GM23338 (cell line): ENCODE measurements around the gene PHACTR1. TPM values are rescaled to one million over a fixed set of nuclear protein-coding genes. Genes with fewer than 3 reads are reported as not detected.

ENCODE experiments used
- ATAC-seq: fragments of 200-7000 bp; cut with Tn5 transposase; 3 replicates; pipeline ENCODE4 v1.9.1; 2020
- DNase-seq: peaks from one replicate; pipeline ENCODE4 v3.0.0-alpha.2; 2015; ENCODE audit warnings: low spot score
- H2AFZ ChIP-seq: fragments of 200-600 bp; sonication (generic); 2 replicates; pipeline ENCODE4 v1.8.0; 2016; ENCODE audit warnings: antibody characterized with exemption, mild to moderate bottlenecking, moderate library complexity
- H3F3A ChIP-seq: fragments of 200-600 bp; sonication (generic); replicated peaks from 2 replicates; pipeline ENCODE4 v1.8.0; 2017; ENCODE audit warnings: antibody characterized with exemption, mixed run types, low read depth
- H3K27ac ChIP-seq: fragments of 200-600 bp; sonication (generic); 2 replicates; pipeline ENCODE4 v1.6.1; 2016; ENCODE audit warnings: low read depth
- H3K27me3 ChIP-seq: fragments of 200-600 bp; sonication (generic); 2 replicates; pipeline ENCODE4 v1.8.0; 2016; ENCODE audit warnings: mild to moderate bottlenecking, mixed run types, moderate library complexity; ENCODE audit not compliant: insufficient read depth
- H3K36me3 ChIP-seq: fragments of 200-600 bp; sonication (generic); 2 replicates; pipeline ENCODE4 v1.8.0; 2016; ENCODE audit warnings: mild to moderate bottlenecking; ENCODE audit not compliant: insufficient read depth
- H3K4me1 ChIP-seq: fragments of 200-600 bp; sonication (generic); 2 replicates; pipeline ENCODE4 v1.8.0; 2016; ENCODE audit warnings: mild to moderate bottlenecking, moderate library complexity; ENCODE audit not compliant: insufficient read depth
- H3K4me2 ChIP-seq: fragments of 200-600 bp; sonication (generic); 2 replicates; pipeline ENCODE4 v1.7.1; 2017; ENCODE audit warnings: mixed run types
- H3K4me3 ChIP-seq: fragments of 200-600 bp; sonication (generic); 2 replicates; pipeline ENCODE4 v1.6.1; 2016; ENCODE audit warnings: mixed run types
- H3K79me2 ChIP-seq: fragments of 200-600 bp; sonication (generic); replicated peaks from 2 replicates; pipeline ENCODE4 v1.8.0; 2017; ENCODE audit warnings: mild to moderate bottlenecking; ENCODE audit not compliant: insufficient read depth
- H3K9me2 ChIP-seq: fragments of 200-600 bp; sonication (generic); 2 replicates; pipeline ENCODE4 v1.8.0; 2017; ENCODE audit not compliant: insufficient read depth
- H4K20me1 ChIP-seq: fragments of 200-600 bp; sonication (generic); replicated peaks from 2 replicates; pipeline ENCODE4 v1.8.0; 2017; ENCODE audit warnings: mild to moderate bottlenecking; ENCODE audit not compliant: insufficient read depth
- H3K27ac Mint-ChIP-seq: 2 replicates; pipeline ENCODE4 v1.8.0; 2020; ENCODE audit warnings: inconsistent platforms, mild to moderate bottlenecking, moderate library complexity, mixed read lengths
- H3K27me3 Mint-ChIP-seq: 3 replicates; pipeline ENCODE4 v1.8.0; 2022; ENCODE audit warnings: low read depth, mild to moderate bottlenecking, moderate library complexity, mixed read lengths, inconsistent platforms; ENCODE audit not compliant: insufficient read depth, poor library complexity
- H3K36me3 Mint-ChIP-seq: 3 replicates; pipeline ENCODE4 v1.8.0; 2021; ENCODE audit warnings: low read depth, mild to moderate bottlenecking, inconsistent platforms, moderate library complexity, mixed read lengths
- H3K4me1 Mint-ChIP-seq: 3 replicates; pipeline ENCODE4 v1.8.0; 2020; ENCODE audit warnings: mild to moderate bottlenecking, inconsistent platforms, mixed read lengths
- H3K4me3 Mint-ChIP-seq: 3 replicates; pipeline ENCODE4 v1.8.0; 2021; ENCODE audit warnings: moderate library complexity, mild to moderate bottlenecking, inconsistent platforms, mixed read lengths
- H3K9me3 Mint-ChIP-seq: 3 replicates; pipeline ENCODE4 v1.8.0; 2020; ENCODE audit warnings: moderate library complexity, mild to moderate bottlenecking, inconsistent platforms, mixed read lengths
- CREB1 ChIP-seq: fragments of 250-450 bp; sonication (Bioruptor Pico); IDR thresholded peaks from 2 replicates; pipeline ENCODE4 v1.5.0; 2020; ENCODE audit warnings: low read depth, mild to moderate bottlenecking, moderate library complexity
- ETS1 ChIP-seq: IDR thresholded peaks from 2 replicates; pipeline ENCODE4 v1.6.1; 2016; ENCODE audit warnings: antibody characterized with exemption
- EZH2 ChIP-seq: fragments of 200-600 bp; sonication (generic); IDR thresholded peaks from one replicate; pipeline ENCODE4 v1.8.0; 2017; ENCODE audit warnings: antibody characterized with exemption, mild to moderate bottlenecking, low read depth; ENCODE audit not compliant: unreplicated experiment
- EZH2phosphoT487 ChIP-seq: fragments of 200-600 bp; sonication (generic); IDR thresholded peaks from one replicate; pipeline ENCODE4 v1.8.1; 2018; ENCODE audit warnings: antibody characterized with exemption; ENCODE audit not compliant: unreplicated experiment
- JUNB ChIP-seq: IDR thresholded peaks from one replicate; pipeline ENCODE4 v1.6.1; 2016; ENCODE audit warnings: antibody characterized with exemption; ENCODE audit not compliant: unreplicated experiment
- NANOG ChIP-seq: IDR thresholded peaks from 2 replicates; pipeline ENCODE4 v1.6.1; 2016; ENCODE audit warnings: antibody characterized with exemption, borderline replicate concordance
- POLR2AphosphoS5 ChIP-seq: IDR thresholded peaks from 2 replicates; pipeline ENCODE4 v1.6.1; 2016; ENCODE audit warnings: antibody characterized with exemption, low read depth
- REST ChIP-seq: IDR thresholded peaks from one replicate; pipeline ENCODE4 v1.6.1; 2018; ENCODE audit warnings: antibody characterized with exemption; ENCODE audit not compliant: unreplicated experiment
- STAT1 ChIP-seq: IDR thresholded peaks from one replicate; pipeline ENCODE4 v1.6.1; 2016; ENCODE audit warnings: antibody characterized with exemption; ENCODE audit not compliant: unreplicated experiment
- ZNF114 ChIP-seq: fragments of 250-450 bp; sonication (Bioruptor Pico); IDR thresholded peaks from 2 replicates; pipeline ENCODE4 v1.5.0; 2020; ENCODE audit warnings: mild to moderate bottlenecking, moderate library complexity
- ZNF331 ChIP-seq: fragments of 250-450 bp; sonication (Bioruptor Pico); IDR thresholded peaks from 2 replicates; pipeline ENCODE4 v1.5.0; 2020; ENCODE audit warnings: low read depth, mild to moderate bottlenecking, moderate library complexity
- ZNF462 ChIP-seq: fragments of 250-450 bp; sonication (Bioruptor Pico); IDR thresholded peaks from 2 replicates; pipeline ENCODE4 v1.5.0; 2020; ENCODE audit warnings: mild to moderate bottlenecking, moderate library complexity
- polyA plus RNA-seq: library from polyadenylated mRNA; unstranded; fragments of >200 nt; fragmentation: Nextera tagmentation; extraction: Ambion mirVana; gene quantifications from 2 replicates; pipeline ENCODE4 v1.2.1, GENCODE V29; 2016
- total RNA-seq: library from RNA; depleted of rRNA; stranded (reverse); fragments of >200 nt; shearing (Covaris generic); gene quantifications from 2 replicates; pipeline ENCODE4 v1.2.3, GENCODE V29; 2014
- TF ChIP-seq, protein P1 (sequence below), 2 experiments: fragments of 200-600 bp in 1 of 2; sonication (generic) in 1 of 2; conservative IDR thresholded peaks; 2 replicates each; pipeline versions ENCODE4 v1.5.1 to v1.6.1; 2016 to 2017; ENCODE audit warnings: antibody characterized with exemption in 2 of 2, low read depth in 2 of 2, mild to moderate bottlenecking in 2 of 2, moderate library complexity in 1 of 2

PHACTR1 gene
- total and polyA plus RNA-seq, 2 experiments from 2014 or later = 5.9 to 19.3 TPM

GRCh38 chr6:12976366-12976765, 259.8 kb downstream of the PHACTR1 start:
- no peaks in the 10 kb centered on the region for H3K9me2 ChIP-seq
- H3K4me2 ChIP-seq = no peak overlapping the region
- no peaks in the 10 kb centered on the region for H3F3A ChIP-seq
- peaks cover 2% of the 10 kb centered on the region for H3K27me3 Mint-ChIP-seq
- H3K9me3 Mint-ChIP-seq = no peaks in the 10 kb centered on the region
- no peak overlapping the region for H3K4me3 Mint-ChIP-seq
- H3K27me3 ChIP-seq = no peaks in the 10 kb centered on the region
- H3K4me1 Mint-ChIP-seq = peaks cover 4% of the 10 kb centered on the region; the same call in 1 of the 3 replicates
- DNase-seq (no peak), ATAC-seq (no peak)
- H3K4me1 ChIP-seq = no peaks in the 10 kb centered on the region
- H3K36me3 Mint-ChIP-seq = no peaks in the 10 kb centered on the region
- H3K27ac Mint-ChIP-seq = no peak overlapping the region
- H3K4me3 ChIP-seq = no peak overlapping the region
- no peaks in the 10 kb centered on the region for H3K79me2 ChIP-seq
- H3K36me3 ChIP-seq = no peaks in the 10 kb centered on the region
- H4K20me1 ChIP-seq = no peaks in the 10 kb centered on the region
- TF ChIP-seq CREB1 (CRISPR knock-in tag) (no peak), ZNF331 (CRISPR knock-in tag) (no peak), ETS1 (no peak), ZNF462 (CRISPR knock-in tag) (no peak), EZH2phosphoT487 (no peak), STAT1 (no peak), EZH2 (no peak), JUNB (no peak), REST (no peak), ZNF114 (CRISPR knock-in tag) (no peak), NANOG (no peak), POLR2AphosphoS5 (no peak)
- TF ChIP-seq, protein P1, sequence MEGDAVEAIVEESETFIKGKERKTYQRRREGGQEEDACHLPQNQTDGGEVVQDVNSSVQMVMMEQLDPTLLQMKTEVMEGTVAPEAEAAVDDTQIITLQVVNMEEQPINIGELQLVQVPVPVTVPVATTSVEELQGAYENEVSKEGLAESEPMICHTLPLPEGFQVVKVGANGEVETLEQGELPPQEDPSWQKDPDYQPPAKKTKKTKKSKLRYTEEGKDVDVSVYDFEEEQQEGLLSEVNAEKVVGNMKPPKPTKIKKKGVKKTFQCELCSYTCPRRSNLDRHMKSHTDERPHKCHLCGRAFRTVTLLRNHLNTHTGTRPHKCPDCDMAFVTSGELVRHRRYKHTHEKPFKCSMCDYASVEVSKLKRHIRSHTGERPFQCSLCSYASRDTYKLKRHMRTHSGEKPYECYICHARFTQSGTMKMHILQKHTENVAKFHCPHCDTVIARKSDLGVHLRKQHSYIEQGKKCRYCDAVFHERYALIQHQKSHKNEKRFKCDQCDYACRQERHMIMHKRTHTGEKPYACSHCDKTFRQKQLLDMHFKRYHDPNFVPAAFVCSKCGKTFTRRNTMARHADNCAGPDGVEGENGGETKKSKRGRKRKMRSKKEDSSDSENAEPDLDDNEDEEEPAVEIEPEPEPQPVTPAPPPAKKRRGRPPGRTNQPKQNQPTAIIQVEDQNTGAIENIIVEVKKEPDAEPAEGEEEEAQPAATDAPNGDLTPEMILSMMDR (conservative IDR thresholded peaks at IDR 0.05; ENCODE audit: low read depth in 2 of 2) = no peak
- H2AFZ ChIP-seq = no peak overlapping the region
- H3K27ac ChIP-seq = no peak overlapping the region
